MM.1S (cell line): Measurements from ENCODE around the gene GADD45GIP1.

ENCODE experiments used
- CTCF ChIP-seq: fragments of 300-600 bp; sonication (generic); IDR thresholded peaks from 2 replicates; pipeline ENCODE4 v1.5.1; 2016; ENCODE audit warnings: antibody characterized with exemption, low read length, mixed read lengths
- EZH2 ChIP-seq: fragments of 300-600 bp; sonication (generic); optimal IDR thresholded peaks from 2 replicates; pipeline ENCODE3; 2017; ENCODE audit warnings: low read depth, mild to moderate bottlenecking, antibody characterized with exemption, low read length, mixed read lengths
- EZH2phosphoT487 ChIP-seq: fragments of 300-600 bp; sonication (generic); IDR thresholded peaks from 2 replicates; pipeline ENCODE4 v1.6.1; 2018; ENCODE audit warnings: antibody characterized with exemption, low read length

GRCh38 chr19:12955996-12956395 lies 1.0 kb downstream of the GADD45GIP1 start:
- TF ChIP-seq CTCF: no peak
- no peak for TF ChIP-seq EZH2phosphoT487
- TF ChIP-seq EZH2: no peak
